Ascending aorta (tissue), 2 donors: ENCODE results near the gene SLC35C1. TPM values are rescaled to one million over a fixed set of nuclear protein-coding genes. Genes with fewer than 3 reads are reported as not detected.

Experiments
- DNase-seq, 2 donors: peaks; one replicate each; pipeline ENCODE4 v3.0.0-alpha.2; 2019; ENCODE audit warnings: low spot score in 2 of 2
- H3K27ac ChIP-seq, 2 donors: fragments of 200-600 bp; sonication (generic); one replicate each; pipeline ENCODE4 v1.5.1; 2016 to 2017; ENCODE audit warnings: mild to moderate bottlenecking in 1 of 2
- H3K27me3 ChIP-seq: fragments of 200-600 bp; sonication (generic); one replicate; pipeline ENCODE4 v1.5.1; 2017
- H3K36me3 ChIP-seq, 2 donors: fragments of 200-600 bp; sonication (generic); one replicate each; pipeline ENCODE4 v1.5.1; 2016
- H3K4me1 ChIP-seq, 2 donors: fragments of 200-600 bp; sonication (generic); one replicate each; pipeline ENCODE4 v1.5.1; 2016 to 2017; ENCODE audit warnings: mild to moderate bottlenecking in 1 of 2
- H3K4me3 ChIP-seq, 2 donors: fragments of 200-600 bp; sonication (generic); one replicate each; pipeline ENCODE4 v1.5.1; 2016 to 2017; ENCODE audit warnings: mild to moderate bottlenecking in 1 of 2
- H3K9me3 ChIP-seq, 2 donors: fragments of 200-600 bp; sonication (generic); one replicate each; pipeline ENCODE4 v1.5.1; 2016
- CTCF ChIP-seq, 3 experiments: fragments of 200-600 bp in 2 of 3; fragments of 450-650 bp in 1 of 3; sonication (generic) in 2 of 3; IDR thresholded peaks; one replicate each; pipeline ENCODE4 v1.5.1; 2016 to 2019; ENCODE audit warnings: antibody characterized with exemption in 3 of 3, mild to moderate bottlenecking in 1 of 3, moderate library complexity in 1 of 3
- intact Hi-C: fragments of 100-400 bp; cut with DNase I; formaldehyde crosslinking; loops from one replicate; pipeline ENCODE4 v1.15.1; 2023
- total RNA-seq: library from RNA; depleted of rRNA; stranded (reverse); fragments of >200 nt; gene quantifications from one replicate; pipeline ENCODE4 v1.1.0, GENCODE V29; 2016

The SLC35C1 gene
- total RNA-seq, 1 donor from 2014 or later: 47.7 TPM

DNA sequence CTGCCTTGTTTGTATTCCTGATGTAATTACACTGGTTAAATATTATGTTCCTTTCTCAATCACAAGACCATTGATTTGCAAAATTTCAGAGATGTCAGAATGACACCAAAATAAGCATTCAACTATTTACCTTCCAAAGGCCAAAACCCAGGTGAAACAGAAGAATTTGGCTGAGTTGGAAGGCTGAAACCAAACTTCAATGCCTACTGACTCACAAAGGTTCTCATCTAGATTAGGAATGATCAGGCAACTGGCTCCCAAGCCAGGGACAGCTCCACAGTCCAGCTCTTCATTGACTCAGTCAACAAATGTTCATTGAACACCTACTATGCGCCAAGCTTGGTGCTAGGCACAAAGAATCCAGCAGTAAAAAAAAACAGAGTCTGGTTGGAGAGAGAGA, 13.4 kb upstream of the SLC35C1 start:
- no peak for TF ChIP-seq CTCF (IDR thresholded peaks at IDR 0.05)
- Histone ChIP-seq H3K9me3 (peaks cover 0 to 12% of the 10 kb centered on the region in 2 donors), H3K36me3 (no peaks in the 10 kb centered on the region), H3K27me3 (no peaks in the 10 kb centered on the region), H3K4me1 (no peaks in the 10 kb centered on the region), H3K4me3 (no peak overlapping the region), H3K27ac (no peak overlapping the region)
- no peak for DNase-seq
- intact Hi-C loops: no loop called here

DNA sequence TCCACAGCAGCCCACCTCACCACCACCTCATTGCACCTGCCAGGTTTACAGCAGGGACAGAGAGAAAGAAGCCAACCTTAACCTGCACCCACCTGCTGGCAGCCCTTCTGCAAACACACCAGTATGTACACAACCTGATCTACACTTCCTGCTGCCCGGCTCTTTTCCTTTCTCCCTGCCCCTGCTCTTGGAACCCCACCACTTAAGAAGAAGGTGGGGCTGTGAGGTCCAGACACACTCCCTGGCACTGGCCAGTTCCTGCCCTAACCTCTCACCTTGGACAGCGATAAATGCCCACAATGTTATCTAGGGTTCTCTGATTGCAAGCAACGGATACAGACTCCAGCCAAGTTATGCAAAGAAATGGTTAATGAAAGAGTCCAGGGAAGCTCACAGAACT, 10.8 kb upstream of the SLC35C1 start:
- no peaks in the 10 kb centered on the region for H3K4me1 ChIP-seq
- H3K27me3 ChIP-seq: no peaks in the 10 kb centered on the region
- TF ChIP-seq CTCF (IDR thresholded peaks at IDR 0.05): no peak
- no peaks in the 10 kb centered on the region for H3K36me3 ChIP-seq
- H3K9me3 ChIP-seq: no peaks in the 10 kb centered on the region
- H3K27ac ChIP-seq: no peak overlapping the region
- intact Hi-C loops: no loop called here
- DNase-seq: no peak
- H3K4me3 ChIP-seq: no peak overlapping the region

DNA sequence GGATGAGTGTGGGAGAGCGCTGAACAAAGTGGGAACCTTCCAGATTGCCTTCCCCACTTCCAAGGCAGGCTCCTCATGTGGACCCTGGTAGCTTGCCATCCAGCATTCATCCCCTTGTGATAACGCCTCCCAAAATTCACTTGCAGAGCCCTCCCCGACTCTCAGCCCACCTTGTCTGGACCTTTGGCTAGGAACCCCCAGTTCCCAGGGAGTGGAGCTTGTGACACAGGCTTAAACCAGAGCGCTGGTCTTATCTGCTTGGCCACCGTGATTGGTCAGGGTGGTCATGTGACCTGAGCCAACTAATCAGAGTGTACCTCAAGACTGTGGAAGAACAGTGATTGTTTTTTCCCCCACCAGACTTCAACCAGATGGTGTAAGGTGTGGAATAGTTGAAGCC, 9.6 kb upstream of the SLC35C1 start:
- H3K4me1 ChIP-seq: no peaks in the 10 kb centered on the region
- TF ChIP-seq CTCF (IDR thresholded peaks at IDR 0.05): no peak
- H3K9me3 ChIP-seq: no peaks in the 10 kb centered on the region
- DNase-seq: peak in 1 of 2 donors; percentile 46
- no peaks in the 10 kb centered on the region for H3K27me3 ChIP-seq
- no peaks in the 10 kb centered on the region for H3K36me3 ChIP-seq
- no peak overlapping the region for H3K4me3 ChIP-seq
- intact Hi-C loops: no loop called here
- H3K27ac ChIP-seq: no peak overlapping the region

- intact Hi-C loops: no loop called here
- H3K36me3 ChIP-seq: no peaks in the 10 kb centered on the region
- peak in 1 of 2 donors; percentile 43 for DNase-seq
- no peaks in the 10 kb centered on the region for H3K9me3 ChIP-seq
- H3K4me3 ChIP-seq: no peak overlapping the region
- no peak for TF ChIP-seq CTCF (IDR thresholded peaks at IDR 0.05)
- H3K27ac ChIP-seq: no peak overlapping the region
- H3K4me1 ChIP-seq: no peaks in the 10 kb centered on the region
- H3K27me3 ChIP-seq: no peaks in the 10 kb centered on the region
Measured at GRCh38 chr11:45796461-45796861, 8.5 kb upstream of the SLC35C1 start.

DNA sequence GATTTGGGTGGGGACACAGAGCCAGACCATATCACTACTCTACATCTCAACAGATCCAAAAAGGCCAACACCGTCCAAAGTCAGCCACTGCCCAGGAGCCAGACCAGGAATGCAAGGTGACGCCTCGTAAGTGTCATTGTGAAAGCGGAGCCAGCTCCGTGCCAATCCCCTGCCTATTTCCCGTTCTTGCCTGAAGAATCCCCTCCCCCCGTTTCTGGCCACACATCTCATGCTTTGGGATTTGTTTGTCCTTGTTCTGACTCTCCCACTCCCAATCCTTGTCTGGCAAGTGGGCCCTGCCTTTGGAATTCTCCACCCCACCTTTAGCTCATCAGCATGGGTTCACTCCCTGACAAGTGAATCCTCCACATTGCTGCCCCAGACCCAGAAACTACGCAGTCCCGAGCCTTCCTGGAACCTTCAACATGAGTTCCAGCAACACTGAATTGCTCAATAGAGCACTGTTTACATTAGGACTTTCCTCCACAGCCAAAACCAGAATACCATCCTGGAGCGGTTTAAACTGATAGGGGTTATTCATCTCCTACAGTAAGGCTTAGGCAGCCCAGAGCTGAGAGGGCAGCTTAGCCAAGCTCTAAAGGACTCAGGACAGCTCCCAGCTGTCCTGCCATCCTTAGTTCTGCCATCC, 6.0 kb upstream of the SLC35C1 start:
- no peak for TF ChIP-seq CTCF (IDR thresholded peaks at IDR 0.05)
- no peaks in the 10 kb centered on the region for H3K36me3 ChIP-seq
- DNase-seq: peak in 1 of 2 donors; percentile 35

GRCh38 chr11:45799562-45799961, 5.4 kb upstream of the SLC35C1 start:
- H3K4me1 ChIP-seq: no peaks in the 10 kb centered on the region
- intact Hi-C loops: no loop called here
- H3K36me3 ChIP-seq: no peaks in the 10 kb centered on the region
- H3K9me3 ChIP-seq: no peaks in the 10 kb centered on the region
- no peak for TF ChIP-seq CTCF (IDR thresholded peaks at IDR 0.05)
- no peak overlapping the region for H3K27ac ChIP-seq
- no peak overlapping the region for H3K4me3 ChIP-seq
- H3K27me3 ChIP-seq: no peaks in the 10 kb centered on the region
- peak in 1 of 2 donors; percentile 18 for DNase-seq

More for the DNA sequence above, 6.0 kb upstream of the SLC35C1 start:
- Histone ChIP-seq H3K27ac (no peak overlapping the region), H3K9me3 (no peaks in the 10 kb centered on the region), H3K4me3 (no peak overlapping the region), H3K27me3 (no peaks in the 10 kb centered on the region), H3K4me1 (no peaks in the 10 kb centered on the region)
- intact Hi-C loops: no loop called here
